Activated CD8-positive, alpha-beta memory T cell treated with anti-CD3 and anti-CD28 coated beads for 1 hour (primary cell): ENCODE results near the gene NUP205.

ENCODE experiments used
- DNase-seq, 2 donors: peaks; one replicate each; pipeline ENCODE4 v3.0.0-alpha.2; 2020; ENCODE audit warnings: low read depth in 1 of 2; ENCODE audit errors: extremely low read depth in 1 of 2

Gene NUP205

GRCh38 chr7:135557455-135558336 lies at the start of gene NUP205:
TSS of gene NUP205 (plus strand) at chr7:135557917. CDS start at chr7:135557945, 28 bp downstream.
- DNase-seq: peak; percentile 47 to 56

- DNase-seq: peak in 1 of 2 donors; percentile 4
These were observed 48.7 kb upstream of the NUP205 start for GRCh38 chr7:135508883-135509588.

GRCh38 chr7:135509589-135509838 lies 48.2 kb upstream of the NUP205 start:
- DNase-seq: no peak

GRCh38 chr7:135509839-135510591 lies 47.7 kb upstream of the NUP205 start, which contains the start of gene CNOT4:
TSS of gene CNOT4 (minus strand) at chr7:135510102. CDS start at chr7:135438331, 71,771 bp downstream.
- peak; percentile 86 to 97 for DNase-seq

- no peak for DNase-seq
These were observed 47.0 kb upstream of the NUP205 start for GRCh38 chr7:135510592-135511183.

- DNase-seq: no peak
These were observed 45.4 kb upstream of the NUP205 start for GRCh38 chr7:135512135-135512887.

- no peak for DNase-seq
These were observed 42.9 kb upstream of the NUP205 start for GRCh38 chr7:135514856-135515255.

GRCh38 chr7:135517060-135517459 lies 40.7 kb upstream of the NUP205 start:
- no peak for DNase-seq

- no peak for DNase-seq
These were observed 39.0 kb upstream of the NUP205 start for GRCh38 chr7:135518748-135519147.

- DNase-seq: no peak
These were observed 38.5 kb upstream of the NUP205 start for GRCh38 chr7:135519233-135519688.

- no peak for DNase-seq
These were observed 37.8 kb upstream of the NUP205 start for GRCh38 chr7:135519871-135520270.

- no peak for DNase-seq
These were observed 35.2 kb upstream of the NUP205 start for GRCh38 chr7:135522509-135522908.

GRCh38 chr7:135523146-135523545 lies 34.6 kb upstream of the NUP205 start:
- no peak for DNase-seq

GRCh38 chr7:135525426-135525825 lies 32.3 kb upstream of the NUP205 start:
- DNase-seq: no peak

GRCh38 chr7:135527025-135527424 lies 30.7 kb upstream of the NUP205 start:
- DNase-seq: no peak

GRCh38 chr7:135536150-135536549 lies 21.6 kb upstream of the NUP205 start:
- no peak for DNase-seq

GRCh38 chr7:135537453-135537852 lies 20.3 kb upstream of the NUP205 start:
- DNase-seq: no peak

- no peak for DNase-seq
These were observed 19.8 kb upstream of the NUP205 start for GRCh38 chr7:135537905-135538304.

- no peak for DNase-seq
These were observed 19.3 kb upstream of the NUP205 start for GRCh38 chr7:135538376-135538775.

- no peak for DNase-seq
These were observed 18.1 kb upstream of the NUP205 start for GRCh38 chr7:135539629-135540028.
